Gastroesophageal sphincter (tissue), 3 donors: Measurements from ENCODE around the gene NUTM1.

Experiments used
- CTCF ChIP-seq, 4 experiments: fragments of 200-600 bp in 2 of 4; fragments of 450-650 bp in 2 of 4; sonication (generic) in 1 of 4; IDR thresholded peaks; one replicate each; pipeline ENCODE4 v1.5.1; 2017 to 2019; ENCODE audit warnings: antibody characterized with exemption in 4 of 4, mild to moderate bottlenecking in 2 of 4, moderate library complexity in 2 of 4
- EP300 ChIP-seq: sonication (generic); formaldehyde crosslinking; IDR thresholded peaks from one replicate; pipeline ENCODE4 v1.6.1; 2017; ENCODE audit warnings: antibody characterized with exemption, mild to moderate bottlenecking
- POLR2A ChIP-seq, 2 donors: fragments of 450-650 bp; IDR thresholded peaks; one replicate each; pipeline ENCODE4 v1.6.1; 2017; ENCODE audit warnings: antibody characterized with exemption in 2 of 2, mild to moderate bottlenecking in 2 of 2, moderate library complexity in 1 of 2
- POLR2AphosphoS5 ChIP-seq: sonication (generic); formaldehyde crosslinking; IDR thresholded peaks from one replicate; pipeline ENCODE4 v1.6.1; 2017; ENCODE audit warnings: antibody characterized with exemption

DNA sequence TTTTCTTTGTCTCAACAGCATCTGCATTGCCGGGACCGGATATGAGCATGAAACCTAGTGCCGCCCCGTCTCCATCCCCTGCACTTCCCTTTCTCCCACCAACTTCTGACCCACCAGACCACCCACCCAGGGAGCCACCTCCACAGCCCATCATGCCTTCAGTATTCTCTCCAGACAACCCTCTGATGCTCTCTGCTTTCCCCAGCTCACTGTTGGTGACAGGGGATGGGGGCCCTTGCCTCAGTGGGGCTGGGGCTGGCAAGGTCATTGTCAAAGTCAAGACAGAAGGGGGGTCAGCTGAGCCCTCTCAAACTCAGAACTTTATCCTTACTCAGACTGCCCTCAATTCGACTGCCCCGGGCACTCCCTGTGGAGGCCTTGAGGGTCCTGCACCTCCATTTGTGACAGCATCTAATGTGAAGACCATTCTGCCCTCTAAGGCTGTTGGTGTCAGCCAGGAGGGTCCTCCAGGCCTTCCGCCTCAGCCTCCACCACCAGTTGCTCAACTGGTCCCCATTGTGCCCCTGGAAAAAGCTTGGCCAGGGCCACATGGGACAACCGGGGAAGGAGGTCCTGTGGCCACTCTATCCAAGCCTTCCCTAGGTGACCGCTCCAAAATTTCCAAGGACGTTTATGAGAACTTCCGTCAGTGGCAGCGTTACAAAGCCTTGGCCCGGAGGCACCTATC lies 5.0 kb downstream of the NUTM1 start:
- TF ChIP-seq EP300 = no peak
- TF ChIP-seq CTCF (IDR thresholded peaks at IDR 0.05) = no peak
- no peak for TF ChIP-seq POLR2AphosphoS5
- no peak for TF ChIP-seq POLR2A (IDR thresholded peaks at IDR 0.05)
